ENCODE data around the gene GARRE1.
A peak's percentile ranks its signal among the peaks of the same experiment; 100 is the strongest.
"Not testable (repeated sequence)": the region's sequence is repeated elsewhere in the genome, so short reads cannot be mapped to it uniquely, and the experiment has no call there.

Gene GARRE1

GRCh38 chr19:34231439-34231838 lies 22.9 kb upstream of the GARRE1 start:
- no peak for DNase-seq

GRCh38 chr19:34232566-34233481 lies 21.5 kb upstream of the GARRE1 start:
- no peak for DNase-seq

- DNase-seq, result no peak
Observed at GRCh38 chr19:34235425-34235940, 18.9 kb upstream of the GARRE1 start.

- DNase-seq, result no peak
Observed at GRCh38 chr19:34236035-34236987, 18.0 kb upstream of the GARRE1 start.

GRCh38 chr19:34237283-34237682 lies 17.1 kb upstream of the GARRE1 start:
- no peak for DNase-seq

GRCh38 chr19:34237939-34238338 lies 16.4 kb upstream of the GARRE1 start:
- no peak for DNase-seq

- peak; percentile 28 for DNase-seq
Observed at GRCh38 chr19:34241513-34242337, 12.6 kb upstream of the GARRE1 start.

- not testable (repeated sequence) for DNase-seq
Observed at GRCh38 chr19:34243138-34243875, 11.0 kb upstream of the GARRE1 start.

GRCh38 chr19:34243876-34244578 lies 10.3 kb upstream of the GARRE1 start:
- DNase-seq, result no peak

- DNase-seq, result no peak
Observed at GRCh38 chr19:34244611-34245299, 9.6 kb upstream of the GARRE1 start.

GRCh38 chr19:34246340-34246739 lies 8.0 kb upstream of the GARRE1 start:
- no peak for DNase-seq

- DNase-seq, result no peak
Observed at GRCh38 chr19:34248941-34249340, 5.4 kb upstream of the GARRE1 start.

- DNase-seq, result not testable (repeated sequence)
Observed at GRCh38 chr19:34253167-34253566, 1.2 kb upstream of the GARRE1 start.

- DNase-seq, result not testable (repeated sequence)
Observed at GRCh38 chr19:34253681-34254045, 691 bp upstream of the GARRE1 start.

- no peak for DNase-seq
Observed at GRCh38 chr19:34254698-34255432, 511 bp downstream of the GARRE1 start.

- DNase-seq, result no peak
Observed at GRCh38 chr19:34255546-34255945, 1.2 kb downstream of the GARRE1 start.

- no peak for DNase-seq
Observed at GRCh38 chr19:34256835-34257558, 2.6 kb downstream of the GARRE1 start.

- no peak for DNase-seq
Observed at GRCh38 chr19:34257559-34257924, 3.2 kb downstream of the GARRE1 start.
